ENCODE data around the gene CFAP410.
A peak's percentile ranks its signal among the peaks of the same experiment; 100 is the strongest.

Gene CFAP410

GRCh38 chr21:44293551-44294231 is 45.5 kb downstream of the CFAP410 start:
- Mint-ChIP-seq H3K4me3 (no peak overlapping the region), H3K4me1 (ENCODE audit: low read depth) (peaks cover 37% of the 10 kb centered on the region), H3K27me3 (peaks cover 36% of the 10 kb centered on the region), H3K9me3 (no peaks in the 10 kb centered on the region), H3K27ac (no peak overlapping the region), H3K36me3 (ENCODE audit: low read depth) (no peaks in the 10 kb centered on the region)
- intact Hi-C loops (cut with micrococcal nuclease): no loop called here

- Mint-ChIP-seq H3K4me1 (ENCODE audit: low read depth) (peaks cover 32% of the 10 kb centered on the region), H3K9me3 (no peaks in the 10 kb centered on the region), H3K27ac (no peak overlapping the region), H3K27me3 (peaks cover 42% of the 10 kb centered on the region), H3K4me3 (no peak overlapping the region), H3K36me3 (ENCODE audit: low read depth) (no peaks in the 10 kb centered on the region)
- intact Hi-C loops (cut with micrococcal nuclease): no loop called here
Measured at GRCh38 chr21:44292812-44293195, 46.4 kb downstream of the CFAP410 start.

GRCh38 chr21:44291936-44292811 is 47.0 kb downstream of the CFAP410 start:
- intact Hi-C loops (cut with micrococcal nuclease): no loop called here
- Mint-ChIP-seq H3K4me1 (ENCODE audit: low read depth) (peaks cover 32% of the 10 kb centered on the region), H3K4me3 (no peak overlapping the region)

GRCh38 chr21:44291078-44291935 is 47.9 kb downstream of the CFAP410 start:
- Mint-ChIP-seq H3K4me3 (no peak overlapping the region), H3K36me3 (ENCODE audit: low read depth) (no peaks in the 10 kb centered on the region), H3K4me1 (ENCODE audit: low read depth) (peaks cover 34% of the 10 kb centered on the region), H3K27ac (no peak overlapping the region), H3K9me3 (no peaks in the 10 kb centered on the region), H3K27me3 (peaks cover 53% of the 10 kb centered on the region)
- intact Hi-C loops (cut with micrococcal nuclease): no loop called here

More at GRCh38 chr21:44291936-44292811, 47.0 kb downstream of the CFAP410 start:
- no peaks in the 10 kb centered on the region for H3K36me3 Mint-ChIP-seq (ENCODE audit: low read depth)
- no peaks in the 10 kb centered on the region for H3K9me3 Mint-ChIP-seq
- no peak overlapping the region for H3K27ac Mint-ChIP-seq
- H3K27me3 Mint-ChIP-seq: peaks cover 44% of the 10 kb centered on the region

- Mint-ChIP-seq H3K4me3 (no peak overlapping the region), H3K36me3 (ENCODE audit: low read depth) (no peaks in the 10 kb centered on the region), H3K4me1 (ENCODE audit: low read depth) (peaks cover 28% of the 10 kb centered on the region), H3K27me3 (peaks cover 58% of the 10 kb centered on the region), H3K9me3 (no peaks in the 10 kb centered on the region), H3K27ac (no peak overlapping the region)
- intact Hi-C loops (cut with micrococcal nuclease): no loop called here
Measured at GRCh38 chr21:44290327-44291077, 48.7 kb downstream of the CFAP410 start.

- Mint-ChIP-seq H3K4me1 (ENCODE audit: low read depth) (peaks cover 18% of the 10 kb centered on the region), H3K9me3 (no peaks in the 10 kb centered on the region), H3K36me3 (ENCODE audit: low read depth) (no peaks in the 10 kb centered on the region), H3K4me3 (no peak overlapping the region), H3K27me3 (peaks cover 59% of the 10 kb centered on the region), H3K27ac (peak overlapping the region; percentile 32)
- intact Hi-C loops (cut with micrococcal nuclease): no loop called here
Measured at GRCh38 chr21:44289381-44290010, 49.7 kb downstream of the CFAP410 start.

GRCh38 chr21:44288251-44289110 is 50.7 kb downstream of the CFAP410 start:
- no peaks in the 10 kb centered on the region for H3K36me3 Mint-ChIP-seq (ENCODE audit: low read depth)
- no peak overlapping the region for H3K27ac Mint-ChIP-seq
- no peaks in the 10 kb centered on the region for H3K9me3 Mint-ChIP-seq
- H3K4me1 Mint-ChIP-seq (ENCODE audit: low read depth): peaks cover 23% of the 10 kb centered on the region
- peaks cover 69% of the 10 kb centered on the region for H3K27me3 Mint-ChIP-seq
- intact Hi-C loops (cut with micrococcal nuclease): no loop called here
- no peak overlapping the region for H3K4me3 Mint-ChIP-seq

- Mint-ChIP-seq H3K27ac (no peak overlapping the region), H3K4me3 (no peak overlapping the region), H3K27me3 (peaks cover 74% of the 10 kb centered on the region), H3K4me1 (ENCODE audit: low read depth) (peaks cover 28% of the 10 kb centered on the region), H3K36me3 (ENCODE audit: low read depth) (no peaks in the 10 kb centered on the region), H3K9me3 (no peaks in the 10 kb centered on the region)
- intact Hi-C loops (cut with micrococcal nuclease): no loop called here
Measured at GRCh38 chr21:44286716-44287632, 52.2 kb downstream of the CFAP410 start.

- H3K36me3 Mint-ChIP-seq (ENCODE audit: low read depth): no peaks in the 10 kb centered on the region
- H3K4me3 Mint-ChIP-seq: no peak overlapping the region
- H3K27ac Mint-ChIP-seq: no peak overlapping the region
- intact Hi-C loops (cut with micrococcal nuclease): no loop called here
- H3K9me3 Mint-ChIP-seq: no peaks in the 10 kb centered on the region
- peaks cover 28% of the 10 kb centered on the region for H3K4me1 Mint-ChIP-seq (ENCODE audit: low read depth)
- H3K27me3 Mint-ChIP-seq: peaks cover 72% of the 10 kb centered on the region
Measured at GRCh38 chr21:44286086-44286715, 53.0 kb downstream of the CFAP410 start.

GRCh38 chr21:44285138-44285992 is 53.8 kb downstream of the CFAP410 start, which contains the start of gene AIRE:
Gene AIRE (plus strand): TSS chr21:44285876. CDS start chr21:44286007, 131 bp downstream.
- H3K4me3 Mint-ChIP-seq: no peak within 1 kb of the TSS
- intact Hi-C loops (cut with micrococcal nuclease): no loop called here
- H3K9me3 Mint-ChIP-seq: no peaks in the 10 kb centered on the region
- peaks cover 28% of the 10 kb centered on the region for H3K4me1 Mint-ChIP-seq (ENCODE audit: low read depth)
- no peak within 1 kb of the TSS for H3K27ac Mint-ChIP-seq
- no peaks in the 10 kb centered on the region for H3K36me3 Mint-ChIP-seq (ENCODE audit: low read depth)
- peaks cover 64% of the 10 kb centered on the region for H3K27me3 Mint-ChIP-seq
